ENCODE measurements around the gene DNAJB12. TPM values are rescaled to one million over a fixed set of nuclear protein-coding genes. Genes with fewer than 3 reads are reported as not detected.

Gene DNAJB12
- total RNA-seq, 1 experiment from 2014 or later: 30.9 TPM

DNA sequence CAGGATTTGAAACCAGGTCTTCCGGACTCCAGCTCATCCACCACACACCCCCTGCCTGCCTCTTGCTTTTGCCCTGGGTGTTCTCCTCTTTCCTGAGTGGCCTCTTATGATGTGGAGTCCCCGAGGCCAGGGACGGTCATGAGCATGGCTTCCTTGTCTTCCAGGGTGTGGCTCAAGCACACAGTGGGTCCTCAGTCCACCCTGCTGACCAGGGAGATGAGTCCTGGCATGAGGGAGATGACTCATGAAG lies 32.8 kb downstream of the DNAJB12 start:
- peak; percentile 19 for DNase-seq
- no TSS peak for BruUV-seq (replicated peaks)
- Histone ChIP-seq H3K27me3 (ENCODE audit: low read length) (no peaks in the 10 kb centered on the region), H3K27ac (ENCODE audit: low read length) (peak overlapping the region; percentile 85), H4K20me1 (ENCODE audit: low read length) (no peaks in the 10 kb centered on the region), H3K79me2 (ENCODE audit: low read length) (no peaks in the 10 kb centered on the region), H3K4me3 (ENCODE audit: low read length) (no peak overlapping the region), H3K36me3 (ENCODE audit: low read depth, low read length) (no peaks in the 10 kb centered on the region), H3K9ac (ENCODE audit: low read length) (no peak overlapping the region), H3K9me3 (ENCODE audit: low read length) (no peaks in the 10 kb centered on the region), H3K4me1 (ENCODE audit: insufficient read depth, low read length) (peaks cover 47% of the 10 kb centered on the region), H3F3A (ENCODE audit: low read length, unreplicated experiment) (peaks cover 4% of the 10 kb centered on the region), H3K4me2 (ENCODE audit: low read length) (no peak overlapping the region), H3K9me2 (replicated peaks; ENCODE audit: low read length) (no peaks in the 10 kb centered on the region), H2AFZ (ENCODE audit: low read length) (no peak overlapping the region)
- intact Hi-C loops (cut with micrococcal nuclease): no loop called here
- TF ChIP-seq, protein P1, sequence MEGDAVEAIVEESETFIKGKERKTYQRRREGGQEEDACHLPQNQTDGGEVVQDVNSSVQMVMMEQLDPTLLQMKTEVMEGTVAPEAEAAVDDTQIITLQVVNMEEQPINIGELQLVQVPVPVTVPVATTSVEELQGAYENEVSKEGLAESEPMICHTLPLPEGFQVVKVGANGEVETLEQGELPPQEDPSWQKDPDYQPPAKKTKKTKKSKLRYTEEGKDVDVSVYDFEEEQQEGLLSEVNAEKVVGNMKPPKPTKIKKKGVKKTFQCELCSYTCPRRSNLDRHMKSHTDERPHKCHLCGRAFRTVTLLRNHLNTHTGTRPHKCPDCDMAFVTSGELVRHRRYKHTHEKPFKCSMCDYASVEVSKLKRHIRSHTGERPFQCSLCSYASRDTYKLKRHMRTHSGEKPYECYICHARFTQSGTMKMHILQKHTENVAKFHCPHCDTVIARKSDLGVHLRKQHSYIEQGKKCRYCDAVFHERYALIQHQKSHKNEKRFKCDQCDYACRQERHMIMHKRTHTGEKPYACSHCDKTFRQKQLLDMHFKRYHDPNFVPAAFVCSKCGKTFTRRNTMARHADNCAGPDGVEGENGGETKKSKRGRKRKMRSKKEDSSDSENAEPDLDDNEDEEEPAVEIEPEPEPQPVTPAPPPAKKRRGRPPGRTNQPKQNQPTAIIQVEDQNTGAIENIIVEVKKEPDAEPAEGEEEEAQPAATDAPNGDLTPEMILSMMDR (conservative IDR thresholded peaks at IDR 0.05; ENCODE audit: low read depth, low read length): no peak
- TF ChIP-seq EZH2 (IDR thresholded peaks at IDR 0.05; ENCODE audit: low read length, unreplicated experiment): no peak
- TF ChIP-seq EZH2phosphoT487 (IDR thresholded peaks at IDR 0.05; ENCODE audit: borderline replicate concordance, low read length): no peak
- CTCF ChIA-PET: no interaction called here
- POLR2A ChIA-PET (ENCODE audit: unreplicated experiment): interaction anchor here (0.6 kb wide), 1 partner anchor 186 kb away, joined by 3 read pairs; no protein-coding TSS in a partner anchor
- no peak for ATAC-seq

DNA sequence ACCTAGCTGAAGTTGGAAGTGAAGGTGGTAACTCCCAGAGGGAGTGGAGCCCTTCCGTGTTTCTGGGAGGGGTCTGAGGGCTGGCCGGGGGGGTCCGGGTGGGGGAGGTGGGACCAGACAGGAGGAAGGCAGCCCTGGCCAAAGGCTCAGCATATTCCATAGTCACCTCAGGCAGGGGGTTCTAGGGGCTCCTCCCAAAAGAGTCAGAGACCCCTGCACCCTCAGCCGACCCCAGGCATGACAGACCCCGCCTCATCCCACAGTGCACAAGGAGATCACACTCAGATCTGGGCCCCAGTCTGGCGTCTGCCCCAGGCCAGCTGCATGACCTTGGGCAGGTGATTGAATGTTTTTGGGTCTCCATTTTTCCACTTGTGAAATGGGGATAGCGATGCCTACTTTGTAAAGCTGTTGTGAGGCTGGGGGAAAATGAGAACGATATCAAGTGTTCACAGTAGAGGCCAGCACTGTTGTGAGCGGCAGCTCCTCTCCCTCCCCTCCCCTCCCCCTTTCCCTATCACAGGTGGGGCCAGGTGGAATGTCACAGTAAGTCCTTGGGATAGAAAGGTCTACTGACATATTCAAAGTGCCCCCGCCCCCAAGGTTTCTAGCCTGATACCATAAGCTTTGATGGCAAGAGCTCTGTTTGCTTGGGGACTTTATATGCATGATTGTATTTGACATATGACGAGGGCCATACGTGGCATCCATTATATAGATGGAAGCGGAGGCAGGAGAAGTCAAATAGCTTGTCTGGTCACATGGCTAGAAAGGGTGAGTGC lies 33.3 kb downstream of the DNAJB12 start:
- ChIA-PET CTCF (interaction anchor here (1.1 kb wide), 1 partner anchor 24 kb away, joined by 3 read pairs; no protein-coding TSS in a partner anchor), POLR2A (ENCODE audit: unreplicated experiment) (interaction anchor here (0.6 to 1.2 kb wide), 4 partner anchors 24 to 185 kb away, joined by 3 to 8 read pairs (median 6); partner anchors contain the start of gene DDIT4)
- DNase-seq (no peak), ATAC-seq (no peak)
- H3K4me2 ChIP-seq (ENCODE audit: low read length): peak overlapping the region; percentile 78
- TSS peak; percentile 69 for BruUV-seq (replicated peaks)
- H3K36me3 ChIP-seq (ENCODE audit: low read depth, low read length): no peaks in the 10 kb centered on the region
- peaks cover 4% of the 10 kb centered on the region for H3F3A ChIP-seq (ENCODE audit: low read length, unreplicated experiment)
- H3K4me3 ChIP-seq (ENCODE audit: low read length): no peak overlapping the region
- H3K79me2 ChIP-seq (ENCODE audit: low read length): no peaks in the 10 kb centered on the region
- intact Hi-C loops (cut with micrococcal nuclease): no loop called here
- peak overlapping the region; percentile 85 for H3K27ac ChIP-seq (ENCODE audit: low read length)
- peak overlapping the region; percentile 62 for H3K9ac ChIP-seq (ENCODE audit: low read length)
- TF ChIP-seq EZH2 (IDR thresholded peaks at IDR 0.05; ENCODE audit: low read length, unreplicated experiment): no peak
- no peak for TF ChIP-seq EZH2phosphoT487 (IDR thresholded peaks at IDR 0.05; ENCODE audit: borderline replicate concordance, low read length)
- TF ChIP-seq, protein P1 (conservative IDR thresholded peaks at IDR 0.05; ENCODE audit: low read depth, low read length): no peak
- H3K9me2 ChIP-seq (replicated peaks; ENCODE audit: low read length): no peaks in the 10 kb centered on the region
- H3K27me3 ChIP-seq (ENCODE audit: low read length): no peaks in the 10 kb centered on the region
- no peaks in the 10 kb centered on the region for H4K20me1 ChIP-seq (ENCODE audit: low read length)
- H2AFZ ChIP-seq (ENCODE audit: low read length): no peak overlapping the region
- no peaks in the 10 kb centered on the region for H3K9me3 ChIP-seq (ENCODE audit: low read length)
- peaks cover 48% of the 10 kb centered on the region for H3K4me1 ChIP-seq (ENCODE audit: insufficient read depth, low read length)
